Measurements from ENCODE around the gene SDC3.
"Not testable (repeated sequence)": the region's sequence is repeated elsewhere in the genome, so short reads cannot be mapped to it uniquely, and the experiment has no call there.

SDC3 gene

DNA sequence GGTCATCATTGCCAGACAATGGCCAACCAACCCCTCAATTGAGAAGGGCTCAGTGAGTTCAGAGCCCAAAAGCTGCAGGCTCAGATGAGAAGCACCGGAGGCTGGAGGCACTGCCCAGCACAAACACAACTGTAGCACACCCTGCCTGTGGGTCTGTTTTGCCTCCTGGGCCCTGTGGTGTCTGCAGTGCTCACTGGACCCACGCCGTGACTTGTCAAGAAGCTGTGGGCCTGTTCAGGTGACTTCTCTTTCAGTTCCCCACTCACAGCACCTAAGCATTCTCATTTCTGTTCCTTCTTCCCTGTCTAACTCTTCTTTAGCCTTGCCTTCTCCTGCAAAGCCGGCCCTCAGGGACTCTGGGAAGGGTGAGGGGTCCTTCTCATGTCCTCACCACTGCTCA, 27.2 kb upstream of the SDC3 start:
- H3K36me3 Mint-ChIP-seq (ENCODE audit: low read depth) = peaks cover 39% of the 10 kb centered on the region
- H3K4me1 Mint-ChIP-seq, H3K27ac Mint-ChIP-seq, H3K4me3 Mint-ChIP-seq, ATAC-seq, DNase-seq, H3K9me3 Mint-ChIP-seq, H3K27me3 Mint-ChIP-seq: not testable (repeated sequence)

DNA sequence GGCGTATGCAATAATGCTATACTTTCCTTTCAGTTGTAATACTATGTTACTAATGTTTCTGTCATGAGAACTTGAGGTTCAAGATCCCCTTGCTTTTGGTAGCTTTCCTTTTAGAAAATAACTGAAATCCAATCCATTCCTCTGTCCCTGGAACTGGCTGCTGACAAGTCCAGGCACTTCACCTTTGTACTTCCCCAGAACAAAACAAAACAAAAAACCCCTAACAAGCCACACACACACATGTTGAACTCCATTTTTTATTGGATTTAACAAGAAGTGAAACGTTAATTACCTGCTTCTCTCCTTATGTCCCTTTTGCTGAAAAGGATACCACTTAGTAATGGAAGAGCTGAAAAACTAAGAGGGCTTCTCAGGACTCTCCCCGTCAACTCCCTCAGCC, 26.1 kb upstream of the SDC3 start:
- DNase-seq (no peak), ATAC-seq (no peak)
- Mint-ChIP-seq H3K4me3 (no peak overlapping the region), H3K4me1 (no peaks in the 10 kb centered on the region), H3K27ac (peak overlapping the region; percentile 43), H3K36me3 (ENCODE audit: low read depth) (peaks cover 36% of the 10 kb centered on the region), H3K27me3 (no peaks in the 10 kb centered on the region), H3K9me3 (no peaks in the 10 kb centered on the region)

DNA sequence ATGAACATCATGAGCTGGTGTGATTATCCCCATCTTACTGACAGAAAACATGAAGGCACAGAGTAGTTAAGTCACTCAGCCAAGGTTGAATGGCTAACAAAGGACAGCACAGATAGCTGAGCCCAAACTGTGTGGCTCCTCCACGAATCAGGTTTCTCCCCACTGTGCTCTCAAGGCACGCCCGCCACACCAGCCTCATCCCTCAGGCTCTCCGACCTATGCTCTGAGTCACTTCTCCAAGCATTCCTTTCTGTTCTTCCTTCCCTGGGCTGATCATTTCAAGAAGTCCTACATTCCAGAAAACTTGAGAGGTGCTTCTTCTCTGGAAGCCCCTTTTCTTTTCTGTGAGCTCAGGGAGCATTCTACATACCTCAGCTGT, 25.3 kb upstream of the SDC3 start:
- ATAC-seq = no peak
- no peak overlapping the region for H3K4me3 Mint-ChIP-seq
- H3K4me1 Mint-ChIP-seq = no peaks in the 10 kb centered on the region
- H3K27me3 Mint-ChIP-seq = no peaks in the 10 kb centered on the region
- peak overlapping the region; percentile 7 for H3K27ac Mint-ChIP-seq
- DNase-seq = no peak
- no peaks in the 10 kb centered on the region for H3K9me3 Mint-ChIP-seq
- peaks cover 29% of the 10 kb centered on the region for H3K36me3 Mint-ChIP-seq (ENCODE audit: low read depth)

DNA sequence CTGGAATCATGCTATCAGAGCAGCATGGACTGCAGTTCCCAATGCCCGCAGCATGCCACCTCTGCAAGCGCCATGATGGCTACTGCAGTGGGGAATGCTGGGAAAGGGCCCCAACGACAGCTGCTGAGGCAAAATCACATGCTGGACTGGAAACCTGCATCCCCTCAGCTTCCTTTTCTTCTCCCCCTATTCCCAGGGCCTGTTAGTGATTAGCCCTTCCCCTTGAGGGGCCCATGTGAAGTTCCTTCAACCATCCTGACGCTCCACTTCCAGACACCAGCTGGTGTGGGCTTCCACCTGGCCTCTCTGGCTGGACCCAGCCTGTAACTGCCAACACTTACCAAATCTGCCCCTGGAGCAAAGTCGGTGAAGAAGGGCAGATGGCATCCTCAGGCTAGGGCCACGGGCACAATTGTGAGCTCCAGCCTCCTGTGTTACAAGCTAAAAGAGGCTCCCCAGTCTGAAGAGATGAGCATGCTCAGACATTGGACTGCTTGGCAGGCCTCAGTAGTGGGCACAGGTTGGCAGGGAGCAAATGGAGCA, 22.1 kb upstream of the SDC3 start:
- H3K4me1 Mint-ChIP-seq = no peaks in the 10 kb centered on the region

DNA sequence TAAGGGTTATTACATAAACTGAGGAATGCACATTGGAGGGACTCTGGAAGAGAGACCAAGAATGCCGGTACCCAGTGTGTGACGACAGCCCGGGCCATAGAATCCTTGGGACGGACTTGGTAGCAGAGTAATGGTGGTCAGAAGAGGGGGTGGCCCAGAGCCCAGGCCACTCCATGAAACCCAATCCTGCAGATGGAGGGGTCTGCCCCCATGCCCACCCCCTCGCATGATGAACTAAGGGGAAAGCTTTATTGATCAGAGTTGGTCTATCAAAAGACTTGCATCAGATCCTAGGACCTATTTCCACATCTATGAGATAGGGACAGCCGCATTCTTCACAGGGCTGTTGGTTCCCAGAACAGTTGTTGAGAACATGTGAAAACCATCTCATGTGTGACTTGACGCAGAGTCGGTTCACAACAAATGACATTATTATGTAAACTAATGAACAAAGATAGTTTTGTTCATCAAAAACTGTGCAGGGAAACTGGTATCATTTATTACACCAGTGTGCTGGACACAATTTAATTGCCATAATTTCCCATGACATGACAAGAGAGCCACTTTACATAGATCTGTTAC, 21.5 kb upstream of the SDC3 start:
- no peaks in the 10 kb centered on the region for H3K27me3 Mint-ChIP-seq
- ATAC-seq = no peak
- H3K36me3 Mint-ChIP-seq (ENCODE audit: low read depth) = peaks cover 10% of the 10 kb centered on the region
- H3K4me3 Mint-ChIP-seq = no peak overlapping the region
- H3K27ac Mint-ChIP-seq = peak overlapping the region; percentile 2
- DNase-seq = no peak
- H3K9me3 Mint-ChIP-seq = no peaks in the 10 kb centered on the region
- H3K4me1 Mint-ChIP-seq = no peaks in the 10 kb centered on the region

More for the DNA sequence above, 22.1 kb upstream of the SDC3 start:
- Mint-ChIP-seq H3K36me3 (ENCODE audit: low read depth) (peaks cover 14% of the 10 kb centered on the region), H3K4me3 (no peak overlapping the region), H3K27me3 (no peaks in the 10 kb centered on the region), H3K27ac (peak overlapping the region; percentile 2), H3K9me3 (no peaks in the 10 kb centered on the region)
- DNase-seq (no peak), ATAC-seq (peak; percentile 17)

DNA sequence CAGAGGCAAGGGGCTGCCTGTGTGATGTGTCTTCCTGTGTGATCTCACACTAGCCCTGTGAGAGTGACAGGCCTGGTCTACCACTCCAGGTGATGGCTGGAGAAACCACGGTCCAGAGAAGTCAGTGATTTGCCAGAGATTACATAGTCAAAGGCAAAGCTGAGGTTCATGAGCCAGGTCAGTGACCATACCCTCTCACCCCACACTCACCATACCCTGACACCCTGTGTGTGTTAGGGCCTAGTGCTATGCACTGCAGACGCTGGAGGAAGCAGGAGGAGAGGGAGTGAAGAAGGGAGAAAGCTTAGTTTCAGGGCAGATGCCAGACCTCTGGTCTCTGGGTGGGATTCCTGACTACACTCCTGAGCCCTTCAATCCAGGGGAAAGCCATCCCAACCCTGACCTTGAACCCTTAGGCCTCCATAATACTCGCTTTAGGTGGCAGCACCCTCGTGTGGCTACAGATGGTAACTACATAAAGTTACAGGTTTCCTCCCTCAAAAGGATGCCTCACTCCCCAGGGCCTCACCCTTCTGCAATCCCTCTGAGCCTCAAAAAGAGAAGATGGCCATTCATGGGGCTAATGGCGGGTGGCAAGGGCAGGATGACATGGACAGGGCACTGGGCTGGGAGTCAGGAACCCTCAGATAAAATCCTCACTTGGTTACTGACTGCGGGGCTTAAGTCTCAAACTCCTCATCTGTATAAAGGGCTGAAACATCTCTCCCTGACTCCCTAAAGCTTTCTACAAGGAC, 20.8 kb upstream of the SDC3 start:
- Mint-ChIP-seq H3K9me3 (no peaks in the 10 kb centered on the region), H3K27ac (no peak overlapping the region), H3K4me1 (no peaks in the 10 kb centered on the region), H3K36me3 (ENCODE audit: low read depth) (peaks cover 5% of the 10 kb centered on the region), H3K4me3 (no peak overlapping the region), H3K27me3 (no peaks in the 10 kb centered on the region)
- ATAC-seq (peak; percentile 53), DNase-seq (peak; percentile 55)

DNA sequence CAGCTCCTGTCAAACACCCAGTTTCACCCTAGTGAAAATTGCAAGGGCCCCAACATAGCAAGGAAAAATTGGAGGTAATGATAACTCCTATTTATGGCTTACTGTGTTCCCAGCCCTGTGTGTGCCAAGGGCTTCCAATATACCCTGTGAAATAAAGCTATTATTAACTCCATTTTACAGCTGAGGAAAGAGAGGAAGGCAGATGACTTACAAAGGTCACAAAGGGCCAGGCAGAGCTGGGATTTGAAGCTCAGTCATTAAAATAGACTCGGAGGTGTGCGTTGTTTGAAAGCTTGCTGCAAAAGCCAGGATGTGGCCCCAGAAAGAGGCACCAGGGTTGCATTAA, 20.2 kb upstream of the SDC3 start:
- DNase-seq = no peak
- H3K27ac Mint-ChIP-seq = no peak overlapping the region
- H3K9me3 Mint-ChIP-seq = no peaks in the 10 kb centered on the region
- H3K36me3 Mint-ChIP-seq (ENCODE audit: low read depth) = peaks cover 5% of the 10 kb centered on the region
- no peak for ATAC-seq
- H3K4me3 Mint-ChIP-seq = no peak overlapping the region
- H3K4me1 Mint-ChIP-seq = no peaks in the 10 kb centered on the region
- H3K27me3 Mint-ChIP-seq = no peaks in the 10 kb centered on the region

DNA sequence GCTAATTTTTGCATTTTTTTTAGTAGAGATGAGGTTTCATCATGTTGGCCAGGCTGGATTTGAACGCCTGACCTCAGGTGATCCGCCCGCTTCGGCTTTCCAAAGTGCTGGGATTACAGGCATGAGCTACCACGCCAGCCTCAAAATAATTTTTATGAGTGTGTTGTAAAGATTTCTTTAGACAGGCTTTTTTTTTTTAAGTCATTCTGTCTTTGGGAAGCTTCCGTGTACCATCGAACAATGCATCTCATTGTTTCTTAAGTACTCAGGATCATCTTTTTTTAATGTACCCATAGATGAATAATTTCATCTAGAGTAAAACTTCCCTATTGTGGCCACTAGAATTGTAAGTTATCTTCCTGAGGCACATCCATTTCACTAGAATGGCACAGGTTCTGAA, 19.6 kb upstream of the SDC3 start:
- DNase-seq = no peak
- H3K9me3 Mint-ChIP-seq = no peaks in the 10 kb centered on the region
- H3K27ac Mint-ChIP-seq = no peak overlapping the region
- H3K4me1 Mint-ChIP-seq = no peaks in the 10 kb centered on the region
- ATAC-seq = no peak
- H3K4me3 Mint-ChIP-seq = no peak overlapping the region
- peaks cover 3% of the 10 kb centered on the region for H3K36me3 Mint-ChIP-seq (ENCODE audit: low read depth)
- peaks cover 2% of the 10 kb centered on the region for H3K27me3 Mint-ChIP-seq

DNA sequence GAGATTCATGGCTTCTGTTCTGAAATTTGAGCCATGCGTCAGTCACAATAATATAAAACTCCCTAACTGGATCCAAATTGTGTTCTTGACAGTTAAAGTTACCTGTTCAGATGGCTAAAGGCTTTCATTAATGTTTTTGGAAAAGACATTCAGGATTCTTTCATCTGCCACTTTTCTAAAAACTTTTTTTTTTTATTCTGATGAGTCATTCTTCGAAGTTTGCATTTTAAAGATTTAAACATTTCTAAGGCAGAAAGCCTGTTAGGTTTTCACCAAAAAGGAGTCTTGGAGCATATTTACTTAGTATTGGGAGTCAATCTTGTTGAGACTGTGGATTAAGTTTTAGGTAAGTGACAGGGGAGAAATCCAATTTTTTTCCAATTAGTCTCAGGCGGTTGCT, 18.9 kb upstream of the SDC3 start:
- ATAC-seq (no peak), DNase-seq (no peak)
- Mint-ChIP-seq H3K36me3 (ENCODE audit: low read depth) (no peaks in the 10 kb centered on the region), H3K27ac (no peak overlapping the region), H3K27me3 (peaks cover 2% of the 10 kb centered on the region), H3K9me3 (no peaks in the 10 kb centered on the region), H3K4me1 (no peaks in the 10 kb centered on the region), H3K4me3 (no peak overlapping the region)

DNA sequence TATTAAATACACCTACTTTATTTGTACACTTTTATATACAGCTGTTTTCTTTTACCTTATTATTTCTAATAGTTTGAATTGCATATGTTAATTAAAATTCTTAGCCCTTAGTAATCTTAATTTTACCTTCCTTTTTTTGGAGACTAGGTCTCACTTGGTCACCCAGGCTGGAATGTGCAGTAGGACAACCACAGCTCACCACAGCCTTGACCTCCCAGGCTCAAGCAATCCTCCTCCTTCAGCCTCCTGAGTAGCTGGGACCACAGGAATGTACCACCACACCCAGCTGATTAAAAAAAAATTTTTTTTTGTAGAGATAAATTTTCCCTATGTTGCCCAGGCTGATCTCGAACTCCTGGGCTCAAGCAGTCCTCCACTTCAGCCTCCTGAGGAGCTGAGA, 15.0 kb upstream of the SDC3 start:
- Mint-ChIP-seq H3K9me3 (no peaks in the 10 kb centered on the region), H3K4me1 (peaks cover 1% of the 10 kb centered on the region), H3K27ac (no peak overlapping the region), H3K4me3 (no peak overlapping the region), H3K36me3 (ENCODE audit: low read depth) (no peaks in the 10 kb centered on the region), H3K27me3 (peaks cover 7% of the 10 kb centered on the region)
- ATAC-seq (no peak), DNase-seq (no peak)

DNA sequence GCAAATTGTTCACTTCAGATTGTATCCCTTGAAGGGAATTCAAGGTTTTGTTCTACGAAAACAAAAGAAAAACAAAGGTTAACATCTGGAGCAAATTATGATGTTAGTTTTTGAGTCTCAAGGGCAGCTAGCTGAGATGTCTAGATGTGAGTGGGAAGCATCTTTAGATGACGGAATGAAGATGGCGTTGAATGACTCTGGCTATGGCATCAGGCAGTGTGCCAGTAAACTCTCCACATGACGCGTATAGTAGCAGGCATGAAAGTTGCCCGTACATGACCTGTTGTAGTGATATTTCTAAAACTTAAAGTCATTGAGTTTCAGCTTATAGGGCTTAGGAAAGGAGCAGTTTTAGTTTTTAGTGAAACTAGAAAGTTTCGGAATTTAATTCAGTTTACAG, 12.3 kb upstream of the SDC3 start:
- H3K27ac Mint-ChIP-seq = no peak overlapping the region
- H3K36me3 Mint-ChIP-seq (ENCODE audit: low read depth) = no peaks in the 10 kb centered on the region
- H3K9me3 Mint-ChIP-seq = no peaks in the 10 kb centered on the region
- no peak overlapping the region for H3K4me3 Mint-ChIP-seq
- no peak for ATAC-seq
- no peak for DNase-seq
- peaks cover 1% of the 10 kb centered on the region for H3K4me1 Mint-ChIP-seq
- H3K27me3 Mint-ChIP-seq = peaks cover 7% of the 10 kb centered on the region

DNA sequence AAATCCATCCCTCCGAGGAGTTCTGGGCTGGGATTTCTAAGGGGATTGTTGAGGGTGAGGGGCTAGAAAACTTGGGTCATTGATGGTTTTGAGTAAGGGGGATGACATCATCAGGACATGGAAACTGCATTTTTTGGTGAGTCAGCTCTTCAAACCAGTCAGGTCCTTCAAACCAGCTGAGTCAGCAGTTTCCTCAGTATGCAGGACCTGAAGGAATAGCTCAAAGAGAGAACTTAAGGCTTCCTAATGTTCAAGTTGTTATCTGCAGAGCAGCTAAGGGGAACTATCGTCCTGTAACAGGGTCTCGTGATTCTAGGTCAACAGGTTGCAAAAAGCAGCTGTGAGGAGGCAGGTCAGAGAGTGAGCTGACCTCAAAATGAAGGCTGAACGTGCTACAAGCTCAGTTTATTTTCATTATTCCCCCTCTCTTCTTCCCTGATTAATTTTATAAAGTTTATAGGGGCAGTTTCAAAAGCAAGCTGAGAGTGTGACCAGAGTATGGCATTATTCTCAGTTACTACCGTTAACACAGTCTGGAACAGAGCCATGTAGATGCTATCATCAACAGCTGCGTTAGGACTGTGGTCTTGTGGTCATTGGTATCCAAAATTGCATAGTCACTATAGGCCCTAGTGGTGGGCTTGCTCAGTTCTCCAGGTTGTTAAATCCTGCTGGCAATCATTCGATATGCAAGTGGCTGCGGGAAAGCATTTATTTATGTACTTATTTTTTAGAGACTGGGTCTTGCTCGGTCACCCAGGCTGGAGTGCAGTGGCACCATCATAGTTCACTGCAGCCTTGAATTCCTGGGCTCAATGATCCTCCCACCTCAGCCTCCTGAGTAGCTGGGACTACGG, 10.7 kb upstream of the SDC3 start:
- peak; percentile 49 for ATAC-seq
- no peak for DNase-seq
- Mint-ChIP-seq H3K9me3 (no peaks in the 10 kb centered on the region), H3K27me3 (peaks cover 7% of the 10 kb centered on the region), H3K4me3 (no peak overlapping the region), H3K36me3 (ENCODE audit: low read depth) (no peaks in the 10 kb centered on the region), H3K27ac (no peak overlapping the region), H3K4me1 (peaks cover 1% of the 10 kb centered on the region)

DNA sequence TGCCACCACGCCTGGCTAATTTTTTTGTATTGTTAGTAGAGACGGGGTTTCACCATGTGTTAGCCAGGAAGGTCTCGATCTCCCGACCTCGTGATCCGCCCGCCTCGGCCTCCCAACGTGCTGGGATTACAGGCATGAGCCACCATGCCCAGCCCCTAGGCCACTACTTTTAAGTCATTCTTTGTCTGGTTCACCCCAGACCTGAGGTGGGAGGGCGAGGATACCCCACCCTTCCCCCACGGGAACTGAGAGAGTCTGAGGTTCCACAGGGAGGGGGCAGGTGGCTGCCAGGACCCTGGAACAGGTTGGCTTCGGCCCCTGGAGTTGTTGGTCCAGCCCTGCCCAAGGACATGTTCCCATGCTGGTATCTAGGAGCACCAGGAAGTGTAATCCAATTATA, 7.7 kb upstream of the SDC3 start:
- no peak overlapping the region for H3K27ac Mint-ChIP-seq

DNA sequence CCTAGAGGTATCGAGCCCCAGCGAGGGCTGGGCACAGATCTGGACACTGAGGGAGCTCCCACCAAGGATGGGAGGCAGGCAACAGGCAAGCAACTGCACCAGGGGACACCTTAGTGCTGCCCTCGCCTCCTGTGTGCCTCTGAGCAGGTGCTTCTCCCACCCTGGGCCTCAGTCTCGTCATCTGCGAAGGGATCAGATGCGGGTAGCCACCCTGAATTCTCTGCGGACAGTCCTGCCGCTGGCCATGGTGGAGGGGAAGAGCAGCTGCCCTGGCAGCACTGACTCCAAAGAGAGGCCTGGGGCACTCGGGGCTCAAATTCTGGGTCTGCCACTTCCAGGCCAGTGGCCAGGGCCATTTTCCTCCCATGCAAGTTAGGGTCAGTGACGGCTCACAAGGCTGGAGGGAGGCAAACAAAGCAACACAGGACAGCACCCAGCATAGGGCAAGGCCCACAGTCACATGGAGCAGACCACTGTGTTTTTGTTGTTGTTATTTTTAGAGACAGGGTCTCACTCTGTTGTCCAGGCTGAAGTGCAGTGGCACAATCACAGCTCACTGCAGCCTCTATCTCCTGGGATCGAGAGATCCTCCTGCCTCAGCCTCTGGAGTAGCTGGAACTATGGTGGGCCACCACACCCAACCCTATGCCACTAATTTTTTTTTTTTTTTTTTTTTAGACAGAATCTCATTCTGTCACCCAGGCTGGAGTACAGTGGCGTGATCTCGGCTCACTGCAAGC, 7.1 kb upstream of the SDC3 start:
- peaks cover 3% of the 10 kb centered on the region for H3K27me3 Mint-ChIP-seq
- peaks cover 10% of the 10 kb centered on the region for H3K4me1 Mint-ChIP-seq
- no peak overlapping the region for H3K27ac Mint-ChIP-seq
- H3K9me3 Mint-ChIP-seq = no peaks in the 10 kb centered on the region
- no peaks in the 10 kb centered on the region for H3K36me3 Mint-ChIP-seq (ENCODE audit: low read depth)
- DNase-seq (no peak), ATAC-seq (no peak)
- no peak overlapping the region for H3K4me3 Mint-ChIP-seq

More for the DNA sequence above, 7.7 kb upstream of the SDC3 start:
- ATAC-seq (no peak), DNase-seq (no peak)
- H3K27me3 Mint-ChIP-seq = peaks cover 4% of the 10 kb centered on the region
- peaks cover 10% of the 10 kb centered on the region for H3K4me1 Mint-ChIP-seq
- H3K4me3 Mint-ChIP-seq = no peak overlapping the region
- no peaks in the 10 kb centered on the region for H3K9me3 Mint-ChIP-seq
- no peaks in the 10 kb centered on the region for H3K36me3 Mint-ChIP-seq (ENCODE audit: low read depth)

Measured in activated naive CD8-positive, alpha-beta T cell treated with anti-CD3 and anti-CD28 coated beads, Interleukin-2, amount 50 U/mL, for 24 hours (primary cell).